ENCODE data around the gene MTHFD2L.

Gene MTHFD2L

DNA sequence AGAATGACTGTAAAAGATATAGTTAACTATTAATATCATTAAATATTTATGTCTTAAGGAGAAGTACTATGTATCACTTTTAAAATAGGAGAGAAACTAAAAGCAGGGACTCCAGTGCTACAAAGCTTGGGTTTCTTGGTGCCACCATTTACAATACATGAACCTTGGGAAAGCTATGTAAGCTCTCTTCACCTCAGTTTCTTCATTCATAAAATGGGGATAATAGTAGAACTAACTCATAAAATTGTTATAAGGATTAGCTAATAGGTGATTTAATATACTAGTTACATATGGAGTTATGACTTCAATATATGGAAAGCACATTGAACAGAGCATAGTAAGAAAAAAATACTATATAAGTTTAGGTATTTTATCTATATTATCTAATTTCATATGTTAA is 174.0 kb downstream of the MTHFD2L start:
- TF ChIP-seq, protein P1, sequence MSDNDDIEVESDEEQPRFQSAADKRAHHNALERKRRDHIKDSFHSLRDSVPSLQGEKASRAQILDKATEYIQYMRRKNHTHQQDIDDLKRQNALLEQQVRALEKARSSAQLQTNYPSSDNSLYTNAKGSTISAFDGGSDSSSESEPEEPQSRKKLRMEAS (IDR thresholded peaks at IDR 0.05) = no peak
- no peak for TF ChIP-seq CREB1 (IDR thresholded peaks at IDR 0.05; ENCODE audit: low read depth)
- TF ChIP-seq EP300 (IDR thresholded peaks at IDR 0.05; ENCODE audit: borderline replicate concordance) = no peak
- TF ChIP-seq TAF1 (IDR thresholded peaks at IDR 0.05; ENCODE audit: low read depth) = no peak
- TF ChIP-seq, protein P2, sequence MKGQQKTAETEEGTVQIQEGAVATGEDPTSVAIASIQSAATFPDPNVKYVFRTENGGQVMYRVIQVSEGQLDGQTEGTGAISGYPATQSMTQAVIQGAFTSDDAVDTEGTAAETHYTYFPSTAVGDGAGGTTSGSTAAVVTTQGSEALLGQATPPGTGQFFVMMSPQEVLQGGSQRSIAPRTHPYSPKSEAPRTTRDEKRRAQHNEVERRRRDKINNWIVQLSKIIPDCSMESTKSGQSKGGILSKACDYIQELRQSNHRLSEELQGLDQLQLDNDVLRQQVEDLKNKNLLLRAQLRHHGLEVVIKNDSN (IDR thresholded peaks at IDR 0.05) = no peak
- no peak for TF ChIP-seq TCF12 (IDR thresholded peaks at IDR 0.05; ENCODE audit: low read depth)
- TF ChIP-seq EGR1 (IDR thresholded peaks at IDR 0.05) = no peak
- no peak for TF ChIP-seq TEAD4 (IDR thresholded peaks at IDR 0.05)
- TF ChIP-seq NFIC (IDR thresholded peaks at IDR 0.05) = no peak
- TF ChIP-seq FOXM1 (IDR thresholded peaks at IDR 0.05; ENCODE audit: borderline replicate concordance, low read depth) = no peak
- no peak for TF ChIP-seq YY1 (IDR thresholded peaks at IDR 0.05; ENCODE audit: low read depth)

DNA sequence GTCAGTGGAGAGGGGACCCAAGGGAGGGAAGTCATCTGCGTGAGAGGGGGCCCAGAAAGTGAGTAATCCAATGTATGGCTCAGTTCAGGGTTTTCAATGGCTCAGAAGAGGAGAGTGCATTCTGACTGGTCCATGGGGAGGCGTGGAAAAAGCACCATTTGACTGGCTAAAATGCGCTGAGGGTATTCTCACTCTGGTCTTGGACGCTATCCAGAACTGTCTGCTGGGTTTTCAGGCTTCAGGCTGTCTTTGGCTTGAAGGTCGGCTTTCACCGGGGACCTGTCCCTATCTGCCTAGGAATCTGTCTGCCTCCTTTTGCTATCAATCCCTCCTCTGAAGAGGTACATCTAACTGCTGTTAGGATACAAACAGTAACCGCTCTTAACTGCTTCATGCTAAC is 176.7 kb downstream of the MTHFD2L start:
- TF ChIP-seq CEBPB (IDR thresholded peaks at IDR 0.05) (no peak), TEAD4 (IDR thresholded peaks at IDR 0.05) (no peak), EP300 (IDR thresholded peaks at IDR 0.05; ENCODE audit: borderline replicate concordance) (no peak), CREB1 (IDR thresholded peaks at IDR 0.05; ENCODE audit: low read depth) (no peak)
- TF ChIP-seq, protein P1 (IDR thresholded peaks at IDR 0.05) = no peak
- TF ChIP-seq, protein P2 (IDR thresholded peaks at IDR 0.05) = no peak

DNA sequence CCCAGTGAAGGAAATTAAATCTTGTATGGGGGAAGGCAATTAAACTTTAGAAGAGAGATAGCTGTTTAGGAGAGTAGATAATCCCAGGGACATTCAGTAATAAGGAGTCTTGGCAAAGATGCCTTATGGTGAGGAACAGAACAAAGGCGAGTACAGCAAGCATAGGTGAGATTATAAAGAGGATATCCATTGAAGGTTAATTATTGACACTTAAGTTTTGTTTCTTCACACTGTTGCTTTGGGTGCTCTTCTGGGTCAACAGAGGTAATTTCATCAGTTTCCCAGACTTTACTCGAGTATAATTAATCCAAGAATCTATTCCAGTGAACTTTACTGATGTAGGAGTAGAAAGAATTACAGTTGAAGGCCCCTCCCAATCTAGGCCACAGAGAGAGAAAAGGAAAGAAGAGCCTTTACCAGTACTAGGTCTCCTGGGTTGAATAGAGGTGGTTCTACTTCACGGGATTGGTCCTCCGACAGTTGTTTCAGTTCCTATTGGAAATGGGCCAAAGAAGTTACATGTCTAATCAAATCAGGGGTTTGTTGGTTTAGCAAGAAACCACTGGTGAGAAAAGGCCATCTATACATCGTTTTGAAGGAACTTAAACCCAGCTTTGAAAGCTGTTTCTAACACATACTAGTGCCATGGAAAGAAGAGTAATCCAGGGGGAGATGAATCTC is 177.6 kb downstream of the MTHFD2L start:
- TF ChIP-seq FOXM1 (IDR thresholded peaks at IDR 0.05; ENCODE audit: borderline replicate concordance, low read depth) = no peak
- no peak for TF ChIP-seq TAF1 (IDR thresholded peaks at IDR 0.05; ENCODE audit: low read depth)
- no peak for TF ChIP-seq TCF12 (IDR thresholded peaks at IDR 0.05; ENCODE audit: low read depth)
- TF ChIP-seq YY1 (IDR thresholded peaks at IDR 0.05; ENCODE audit: low read depth) = no peak
- no peak for TF ChIP-seq CEBPB (IDR thresholded peaks at IDR 0.05)
- TF ChIP-seq TEAD4 (IDR thresholded peaks at IDR 0.05) = no peak
- no peak for TF ChIP-seq NFIC (IDR thresholded peaks at IDR 0.05)
- TF ChIP-seq, protein P1 (IDR thresholded peaks at IDR 0.05) = no peak
- TF ChIP-seq CREB1 (IDR thresholded peaks at IDR 0.05; ENCODE audit: low read depth) = no peak

DNA sequence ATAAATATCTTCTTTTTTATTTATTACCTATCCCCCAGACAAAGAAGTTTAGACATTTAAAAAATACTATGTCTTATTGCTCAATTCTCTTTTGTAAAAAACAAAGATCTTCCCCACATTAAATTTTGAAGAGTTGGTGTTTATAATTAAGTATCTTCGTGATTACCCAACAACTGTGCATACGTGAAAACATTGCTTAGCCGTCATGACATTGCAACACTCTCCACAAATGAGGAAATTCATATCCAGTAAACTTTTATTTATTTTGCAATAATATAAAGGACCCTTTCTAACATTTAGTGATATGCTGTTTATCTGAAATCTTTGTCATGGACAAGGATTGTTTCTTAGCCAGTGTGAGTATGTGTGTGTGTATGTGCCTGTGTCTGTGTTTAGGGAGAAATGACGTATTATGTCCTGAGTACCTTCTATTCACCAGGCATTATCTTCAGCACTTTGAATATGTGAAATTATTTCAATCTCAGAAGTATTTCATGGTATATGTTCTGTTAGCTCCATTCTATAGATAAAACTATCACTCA is 180.9 kb downstream of the MTHFD2L start:
- TF ChIP-seq RAD21 (IDR thresholded peaks at IDR 0.05; ENCODE audit: low read depth) (no peak), EP300 (IDR thresholded peaks at IDR 0.05; ENCODE audit: borderline replicate concordance) (no peak), TCF12 (IDR thresholded peaks at IDR 0.05; ENCODE audit: low read depth) (no peak), CEBPB (IDR thresholded peaks at IDR 0.05) (no peak), CREB1 (IDR thresholded peaks at IDR 0.05; ENCODE audit: low read depth) (no peak), TAF1 (IDR thresholded peaks at IDR 0.05; ENCODE audit: low read depth) (no peak), TEAD4 (IDR thresholded peaks at IDR 0.05) (no peak), EGR1 (IDR thresholded peaks at IDR 0.05) (no peak), ZBTB7A (IDR thresholded peaks at IDR 0.05; ENCODE audit: low read depth) (no peak), FOXM1 (IDR thresholded peaks at IDR 0.05; ENCODE audit: borderline replicate concordance, low read depth) (no peak), NFIC (IDR thresholded peaks at IDR 0.05) (no peak), YY1 (IDR thresholded peaks at IDR 0.05; ENCODE audit: low read depth) (no peak)
- TF ChIP-seq, protein P2 (IDR thresholded peaks at IDR 0.05) = no peak
- TF ChIP-seq, protein P1 (IDR thresholded peaks at IDR 0.05) = no peak
- TF ChIP-seq, protein P3, sequence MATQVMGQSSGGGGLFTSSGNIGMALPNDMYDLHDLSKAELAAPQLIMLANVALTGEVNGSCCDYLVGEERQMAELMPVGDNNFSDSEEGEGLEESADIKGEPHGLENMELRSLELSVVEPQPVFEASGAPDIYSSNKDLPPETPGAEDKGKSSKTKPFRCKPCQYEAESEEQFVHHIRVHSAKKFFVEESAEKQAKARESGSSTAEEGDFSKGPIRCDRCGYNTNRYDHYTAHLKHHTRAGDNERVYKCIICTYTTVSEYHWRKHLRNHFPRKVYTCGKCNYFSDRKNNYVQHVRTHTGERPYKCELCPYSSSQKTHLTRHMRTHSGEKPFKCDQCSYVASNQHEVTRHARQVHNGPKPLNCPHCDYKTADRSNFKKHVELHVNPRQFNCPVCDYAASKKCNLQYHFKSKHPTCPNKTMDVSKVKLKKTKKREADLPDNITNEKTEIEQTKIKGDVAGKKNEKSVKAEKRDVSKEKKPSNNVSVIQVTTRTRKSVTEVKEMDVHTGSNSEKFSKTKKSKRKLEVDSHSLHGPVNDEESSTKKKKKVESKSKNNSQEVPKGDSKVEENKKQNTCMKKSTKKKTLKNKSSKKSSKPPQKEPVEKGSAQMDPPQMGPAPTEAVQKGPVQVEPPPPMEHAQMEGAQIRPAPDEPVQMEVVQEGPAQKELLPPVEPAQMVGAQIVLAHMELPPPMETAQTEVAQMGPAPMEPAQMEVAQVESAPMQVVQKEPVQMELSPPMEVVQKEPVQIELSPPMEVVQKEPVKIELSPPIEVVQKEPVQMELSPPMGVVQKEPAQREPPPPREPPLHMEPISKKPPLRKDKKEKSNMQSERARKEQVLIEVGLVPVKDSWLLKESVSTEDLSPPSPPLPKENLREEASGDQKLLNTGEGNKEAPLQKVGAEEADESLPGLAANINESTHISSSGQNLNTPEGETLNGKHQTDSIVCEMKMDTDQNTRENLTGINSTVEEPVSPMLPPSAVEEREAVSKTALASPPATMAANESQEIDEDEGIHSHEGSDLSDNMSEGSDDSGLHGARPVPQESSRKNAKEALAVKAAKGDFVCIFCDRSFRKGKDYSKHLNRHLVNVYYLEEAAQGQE (IDR thresholded peaks at IDR 0.05; ENCODE audit: low read depth) = no peak

DNA sequence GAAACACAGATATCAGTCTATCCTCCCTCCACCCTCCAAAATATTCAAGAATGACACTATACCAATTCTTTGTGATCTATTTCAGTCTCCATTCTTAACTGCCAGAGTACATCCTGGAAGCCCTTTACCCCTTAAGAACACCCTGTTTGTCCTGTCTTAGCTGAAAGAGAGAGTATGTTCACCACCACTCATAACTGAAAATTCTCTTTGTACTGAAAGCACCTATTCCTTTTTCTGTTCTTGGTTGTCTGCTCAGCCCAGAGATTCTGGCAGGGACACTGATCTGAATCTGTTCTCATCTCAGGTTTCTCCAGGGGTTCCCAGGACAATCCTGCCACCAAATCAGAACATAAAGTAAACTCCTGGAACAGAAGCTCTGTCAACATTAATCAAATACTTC is 181.6 kb downstream of the MTHFD2L start:
- TF ChIP-seq FOXM1 (IDR thresholded peaks at IDR 0.05; ENCODE audit: borderline replicate concordance, low read depth) (no peak), CREB1 (IDR thresholded peaks at IDR 0.05; ENCODE audit: low read depth) (no peak), ZBTB7A (IDR thresholded peaks at IDR 0.05; ENCODE audit: low read depth) (no peak), TCF12 (IDR thresholded peaks at IDR 0.05; ENCODE audit: low read depth) (no peak), YY1 (IDR thresholded peaks at IDR 0.05; ENCODE audit: low read depth) (no peak), TAF1 (IDR thresholded peaks at IDR 0.05; ENCODE audit: low read depth) (no peak), RAD21 (IDR thresholded peaks at IDR 0.05; ENCODE audit: low read depth) (no peak), EGR1 (IDR thresholded peaks at IDR 0.05) (no peak), NFIC (IDR thresholded peaks at IDR 0.05) (no peak), EP300 (IDR thresholded peaks at IDR 0.05; ENCODE audit: borderline replicate concordance) (no peak), CEBPB (IDR thresholded peaks at IDR 0.05) (no peak)
- TF ChIP-seq, protein P2 (IDR thresholded peaks at IDR 0.05) = no peak

Measured in Ishikawa (cell line).